Liver (tissue), 9 donors: ENCODE measurements around the gene C5. TPM values are rescaled to one million over a fixed set of nuclear protein-coding genes. Genes with fewer than 3 reads are reported as not detected.

Experiments used
- DNase-seq: peaks from one replicate; pipeline ENCODE4 v3.0.0-alpha.2; 2017; ENCODE audit warnings: low spot score
- H3K27ac ChIP-seq, 2 donors: one replicate each; pipeline ENCODE4 v1.7.0; 2013; ENCODE audit warnings: inconsistent platforms in 2 of 2, low read length in 2 of 2, control low read depth in 1 of 2, low read depth in 1 of 2, mild to moderate bottlenecking in 1 of 2
- H3K27me3 ChIP-seq, 4 donors: one replicate each; pipeline versions ENCODE4 v1.6.1 to v1.7.0; 2013; ENCODE audit warnings: low read length in 3 of 4, inconsistent platforms in 1 of 4, mild to moderate bottlenecking in 1 of 4, moderate library complexity in 1 of 4; ENCODE audit not compliant: control insufficient read depth in 4 of 4, insufficient read depth in 4 of 4
- H3K36me3 ChIP-seq, 4 donors: one replicate each; pipeline versions ENCODE4 v1.6.1 to v1.7.0; 2013; ENCODE audit warnings: low read length in 3 of 4, mild to moderate bottlenecking in 3 of 4, low read depth in 1 of 4, moderate library complexity in 1 of 4; ENCODE audit not compliant: control insufficient read depth in 4 of 4, insufficient read depth in 3 of 4
- H3K4me1 ChIP-seq, 4 donors: one replicate each; pipeline versions ENCODE4 v1.6.1 to v1.7.0; 2013; ENCODE audit warnings: low read length in 3 of 4, mild to moderate bottlenecking in 3 of 4, moderate library complexity in 1 of 4; ENCODE audit not compliant: control insufficient read depth in 4 of 4, insufficient read depth in 4 of 4
- H3K4me3 ChIP-seq, 3 donors: one replicate each; pipeline versions ENCODE4 v1.6.1 to v1.7.0; 2013; ENCODE audit warnings: low read length in 3 of 3, control low read depth in 1 of 3, low read depth in 1 of 3, mild to moderate bottlenecking in 1 of 3
- H3K9ac ChIP-seq, 2 donors: one replicate each; pipeline ENCODE4 v1.7.0; 2013; ENCODE audit warnings: low read length in 2 of 2, mild to moderate bottlenecking in 2 of 2, moderate library complexity in 2 of 2, control low read depth in 1 of 2, low read depth in 1 of 2
- H3K9me3 ChIP-seq, 4 donors: one replicate each; pipeline versions ENCODE4 v1.6.1 to v1.7.0; 2013; ENCODE audit warnings: low read length in 3 of 4; ENCODE audit not compliant: control insufficient read depth in 4 of 4
- ATF3 ChIP-seq: IDR thresholded peaks from 2 replicates; pipeline ENCODE4 v1.6.1; 2016; ENCODE audit warnings: antibody characterized with exemption
- CTCF ChIP-seq: fragments of 150-350 bp; IDR thresholded peaks from 2 replicates; pipeline ENCODE4 v1.5.1; 2017; ENCODE audit warnings: improper control_type of control experiment, low read depth, low read length; ENCODE audit not compliant: missing input control
- EGR1 ChIP-seq, 2 donors: IDR thresholded peaks; 2 replicates each; pipeline ENCODE4 v1.6.1; 2016 to 2018; ENCODE audit warnings: antibody characterized with exemption in 2 of 2, low read depth in 2 of 2
- FOXA1 ChIP-seq: IDR thresholded peaks from 2 replicates; pipeline ENCODE4 v1.6.1; 2016; ENCODE audit warnings: antibody characterized with exemption
- GABPA ChIP-seq, 2 donors: IDR thresholded peaks in 1 of 2; conservative IDR thresholded peaks in 1 of 2; 2 replicates each; pipeline ENCODE4 v1.6.1; 2016; ENCODE audit warnings: antibody characterized with exemption in 2 of 2, mild to moderate bottlenecking in 1 of 2, moderate library complexity in 1 of 2
- HNF4A ChIP-seq, 2 donors: conservative IDR thresholded peaks; 2 replicates each; pipeline ENCODE4 v1.6.1; 2016; ENCODE audit warnings: antibody characterized with exemption in 2 of 2, mild to moderate bottlenecking in 2 of 2
- HNF4G ChIP-seq: IDR thresholded peaks from 2 replicates; pipeline ENCODE4 v1.6.1; 2016; ENCODE audit warnings: antibody characterized with exemption
- JUND ChIP-seq, 2 donors: IDR thresholded peaks; 2 replicates each; pipeline ENCODE4 v1.6.1; 2016; ENCODE audit warnings: antibody characterized with exemption in 2 of 2
- MAX ChIP-seq: IDR thresholded peaks from 2 replicates; pipeline ENCODE4 v1.6.1; 2016; ENCODE audit warnings: antibody characterized with exemption
- NR2F2 ChIP-seq: IDR thresholded peaks from 2 replicates; pipeline ENCODE4 v1.6.1; 2016; ENCODE audit warnings: antibody characterized with exemption
- RAD21 ChIP-seq, 2 donors: IDR thresholded peaks; 2 replicates each; pipeline ENCODE4 v1.6.1; 2016; ENCODE audit warnings: antibody characterized with exemption in 2 of 2, mild to moderate bottlenecking in 2 of 2
- REST ChIP-seq: IDR thresholded peaks from 2 replicates; pipeline ENCODE4 v1.6.1; 2016; ENCODE audit warnings: antibody characterized with exemption, mild to moderate bottlenecking
- RXRA ChIP-seq, 2 donors: IDR thresholded peaks; 2 replicates each; pipeline ENCODE4 v1.6.1; 2017 to 2018; ENCODE audit warnings: antibody characterized with exemption in 2 of 2, mild to moderate bottlenecking in 1 of 2
- SP1 ChIP-seq: IDR thresholded peaks from 2 replicates; pipeline ENCODE4 v1.6.1; 2018; ENCODE audit warnings: antibody characterized with exemption, mild to moderate bottlenecking
- TAF1 ChIP-seq: conservative IDR thresholded peaks from 2 replicates; pipeline ENCODE4 v1.6.1; 2016; ENCODE audit warnings: antibody characterized with exemption, mild to moderate bottlenecking
- YY1 ChIP-seq: IDR thresholded peaks from 2 replicates; pipeline ENCODE4 v1.6.1; 2016; ENCODE audit warnings: antibody characterized with exemption, mild to moderate bottlenecking
- ZBTB33 ChIP-seq: IDR thresholded peaks from 2 replicates; pipeline ENCODE4 v1.6.1; 2016; ENCODE audit warnings: antibody characterized with exemption
- WGBS: extraction: QIAGEN DNeasy Blood & Tissue Kit; methylation state at CpG from one replicate; pipeline ENCODE4 v1.1.7; 2013; 5-methylcytosine and 5-hydroxymethylcytosine counted together
- polyA plus RNA-seq, 2 donors: library from polyadenylated mRNA; stranded (reverse) in 1 of 2; unstranded in 1 of 2; fragments of 200-250 nt in 1 of 2; fragments of >200 nt in 1 of 2; fragmentation: Nextera tagmentation in 1 of 2; extraction: Ambion mirVana in 1 of 2; gene quantifications; one replicate each; pipeline versions ENCODE4 v1.2.1 to v1.2.3, GENCODE V29; 2013 to 2015
- total RNA-seq, 2 donors: library from RNA; depleted of rRNA; stranded (reverse); fragments of >200 nt; gene quantifications; one replicate each; pipeline ENCODE4 v1.2.3, GENCODE V29; 2014
- donor health status: healthy.
- donor health status: healthy.
- donor health status: healthy.
- donor health status: healthy.
- donor health status: healthy.

Gene C5
- total and polyA plus RNA-seq, 4 donors: 127 to 485 (median 361) TPM

GRCh38 chr9:120941046-120941770 lies 108.9 kb downstream of the C5 start:
- H3K9me3 ChIP-seq: no peaks in the 10 kb centered on the region
- WGBS: 91% methylated on average over 6 of the region's 6 CpGs
- H3K27me3 ChIP-seq: no peaks in the 10 kb centered on the region
- DNase-seq: no peak
- H3K27ac ChIP-seq: no peak overlapping the region
- no peak for TF ChIP-seq ZBTB33
- no peak for TF ChIP-seq YY1
- TF ChIP-seq ATF3: no peak
- no peak for TF ChIP-seq HNF4G
- TF ChIP-seq CTCF: no peak
- no peak for TF ChIP-seq TAF1
- TF ChIP-seq MAX: no peak
- no peak for TF ChIP-seq GABPA (IDR thresholded peaks at IDR 0.05 in 1 of 2, conservative IDR thresholded peaks at IDR 0.05 in 1 of 2)
- no peak for TF ChIP-seq EGR1 (IDR thresholded peaks at IDR 0.05; ENCODE audit: low read depth in 2 of 2)
- no peak for TF ChIP-seq FOXA1
- no peak for TF ChIP-seq REST
- TF ChIP-seq SP1: no peak
- no peak for TF ChIP-seq JUND (IDR thresholded peaks at IDR 0.05)
- TF ChIP-seq NR2F2: no peak
- no peak for TF ChIP-seq HNF4A (conservative IDR thresholded peaks at IDR 0.05)
- no peak for TF ChIP-seq RXRA (IDR thresholded peaks at IDR 0.05)
- no peak for TF ChIP-seq RAD21 (IDR thresholded peaks at IDR 0.05)
- H3K4me1 ChIP-seq: peaks cover 2 to 44% (median 21%) of the 10 kb centered on the region in 4 donors
- H3K9ac ChIP-seq: no peak overlapping the region
- no peaks in the 10 kb centered on the region for H3K36me3 ChIP-seq
- H3K4me3 ChIP-seq: no peak overlapping the region
